GM20431 (cell line): ENCODE results near the gene CAPN7.

Experiments
- in situ Hi-C: fragments of 300-500 bp; cut with MseI, MboI; formaldehyde crosslinking; loops from one replicate; pipeline ENCODE4 v1.15.0; 2020; ENCODE audit warnings: low sequenced_read_pairs; ENCODE audit not compliant: unreplicated experiment

Gene CAPN7

GRCh38 chr3:15198686-15199085, 7.4 kb upstream of the CAPN7 start:
- in situ Hi-C loops, result no loop called here

- in situ Hi-C loops, result no loop called here
Measured at GRCh38 chr3:15199493-15200105, 6.4 kb upstream of the CAPN7 start.

GRCh38 chr3:15204005-15204404, 2.0 kb upstream of the CAPN7 start:
- in situ Hi-C loops, result no loop called here

GRCh38 chr3:15205482-15205933, 538 bp upstream of the CAPN7 start:
- in situ Hi-C loops, result no loop called here

- in situ Hi-C loops, result no loop called here
Measured at GRCh38 chr3:15206662-15207576, 873 bp downstream of the CAPN7 start.

GRCh38 chr3:15207836-15208504, 1.9 kb downstream of the CAPN7 start:
- in situ Hi-C loops, result no loop called here

- in situ Hi-C loops, result no loop called here
Measured at GRCh38 chr3:15211937-15212336, 5.9 kb downstream of the CAPN7 start.

- in situ Hi-C loops, result no loop called here
Measured at GRCh38 chr3:15214758-15215157, 8.7 kb downstream of the CAPN7 start.

GRCh38 chr3:15215996-15216395, 9.9 kb downstream of the CAPN7 start:
- in situ Hi-C loops, result no loop called here

- in situ Hi-C loops, result no loop called here
Measured at GRCh38 chr3:15216501-15216900, 10.5 kb downstream of the CAPN7 start.

- in situ Hi-C loops, result no loop called here
Measured at GRCh38 chr3:15217011-15217671, 11.1 kb downstream of the CAPN7 start.

- in situ Hi-C loops, result no loop called here
Measured at GRCh38 chr3:15217841-15218267, 11.8 kb downstream of the CAPN7 start.

- in situ Hi-C loops, result no loop called here
Measured at GRCh38 chr3:15218689-15219088, 12.6 kb downstream of the CAPN7 start.

GRCh38 chr3:15220056-15220455, 14.0 kb downstream of the CAPN7 start:
- in situ Hi-C loops, result no loop called here

GRCh38 chr3:15220661-15221060, 14.6 kb downstream of the CAPN7 start:
- in situ Hi-C loops, result no loop called here

- in situ Hi-C loops, result no loop called here
Measured at GRCh38 chr3:15221574-15222217, 15.7 kb downstream of the CAPN7 start.

GRCh38 chr3:15223685-15224572, 17.9 kb downstream of the CAPN7 start:
- in situ Hi-C loops, result no loop called here

GRCh38 chr3:15228147-15228546, 22.1 kb downstream of the CAPN7 start:
- in situ Hi-C loops, result loop anchor here (25.0 kb wide), 1 partner anchor 334 kb away; no protein-coding TSS in a partner anchor

GRCh38 chr3:15229262-15229661, 23.2 kb downstream of the CAPN7 start:
- in situ Hi-C loops, result loop anchor here (25.0 kb wide), 1 partner anchor 333 kb away; no protein-coding TSS in a partner anchor
